Globus pallidus (tissue), 1 donor: ENCODE results near the gene CBARP.
A peak's percentile ranks its signal among the peaks of the same experiment; 100 is the strongest.

Experiments
- DNase-seq: peaks from one replicate; pipeline ENCODE4 v3.0.0-alpha.2; 2015; ENCODE audit warnings: low spot score

The CBARP gene, protein sequence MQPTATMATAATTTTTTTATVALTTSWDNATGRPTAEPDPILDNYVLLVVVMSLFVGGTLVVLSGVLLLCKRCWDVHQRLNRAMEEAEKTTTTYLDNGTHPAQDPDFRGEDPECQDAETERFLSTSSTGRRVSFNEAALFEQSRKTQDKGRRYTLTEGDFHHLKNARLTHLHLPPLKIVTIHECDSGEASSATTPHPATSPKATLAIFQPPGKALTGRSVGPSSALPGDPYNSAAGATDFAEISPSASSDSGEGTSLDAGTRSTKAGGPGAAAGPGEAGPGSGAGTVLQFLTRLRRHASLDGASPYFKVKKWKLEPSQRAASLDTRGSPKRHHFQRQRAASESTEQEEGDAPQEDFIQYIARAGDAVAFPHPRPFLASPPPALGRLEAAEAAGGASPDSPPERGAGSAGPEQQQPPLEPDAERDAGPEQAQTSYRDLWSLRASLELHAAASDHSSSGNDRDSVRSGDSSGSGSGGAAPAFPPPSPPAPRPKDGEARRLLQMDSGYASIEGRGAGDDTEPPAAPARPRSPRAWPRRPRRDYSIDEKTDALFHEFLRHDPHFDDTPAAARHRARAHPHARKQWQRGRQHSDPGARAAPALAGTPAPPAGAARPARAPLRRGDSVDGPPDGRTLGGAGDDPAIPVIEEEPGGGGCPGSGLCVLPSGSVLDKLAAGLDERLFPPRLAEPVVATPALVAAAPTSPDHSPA

DNA sequence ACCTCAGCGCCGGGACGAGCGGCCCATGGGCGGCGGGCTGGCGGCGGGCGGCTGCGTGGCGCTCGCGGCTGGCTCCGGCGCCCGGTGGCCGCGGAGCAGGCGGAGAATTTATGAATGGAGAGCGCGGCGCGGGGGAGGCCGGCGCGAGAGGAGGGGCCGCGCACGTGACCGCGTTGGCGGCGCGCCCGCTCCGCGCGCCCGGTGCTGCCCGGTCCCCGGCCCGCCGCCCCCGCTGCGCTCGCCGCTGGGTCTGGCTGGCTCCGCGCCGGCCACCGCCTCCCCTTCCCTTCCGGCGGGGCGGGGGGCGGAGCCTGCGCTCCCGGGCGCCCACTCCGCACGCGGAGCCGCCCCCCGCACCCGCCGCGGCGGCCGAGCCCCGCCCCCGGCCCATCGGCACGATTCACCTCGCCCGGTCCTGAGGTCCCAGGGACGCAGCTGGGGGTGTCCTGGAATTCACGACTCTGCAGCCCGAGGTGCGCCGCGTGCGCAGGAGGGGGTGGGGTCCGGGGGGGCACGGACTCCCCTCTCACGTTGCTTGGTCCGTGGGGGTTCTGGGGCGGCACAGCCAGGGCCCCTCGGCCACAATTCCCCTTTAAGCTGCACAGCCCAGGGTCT, at the start of gene CBARP:
Gene CBARP, minus strand, starts transcription at position 252 of the 615 bp plus-strand sequence. CDS start 1,905 bp downstream, outside the sequence.
- DNase-seq, result no peak

DNA sequence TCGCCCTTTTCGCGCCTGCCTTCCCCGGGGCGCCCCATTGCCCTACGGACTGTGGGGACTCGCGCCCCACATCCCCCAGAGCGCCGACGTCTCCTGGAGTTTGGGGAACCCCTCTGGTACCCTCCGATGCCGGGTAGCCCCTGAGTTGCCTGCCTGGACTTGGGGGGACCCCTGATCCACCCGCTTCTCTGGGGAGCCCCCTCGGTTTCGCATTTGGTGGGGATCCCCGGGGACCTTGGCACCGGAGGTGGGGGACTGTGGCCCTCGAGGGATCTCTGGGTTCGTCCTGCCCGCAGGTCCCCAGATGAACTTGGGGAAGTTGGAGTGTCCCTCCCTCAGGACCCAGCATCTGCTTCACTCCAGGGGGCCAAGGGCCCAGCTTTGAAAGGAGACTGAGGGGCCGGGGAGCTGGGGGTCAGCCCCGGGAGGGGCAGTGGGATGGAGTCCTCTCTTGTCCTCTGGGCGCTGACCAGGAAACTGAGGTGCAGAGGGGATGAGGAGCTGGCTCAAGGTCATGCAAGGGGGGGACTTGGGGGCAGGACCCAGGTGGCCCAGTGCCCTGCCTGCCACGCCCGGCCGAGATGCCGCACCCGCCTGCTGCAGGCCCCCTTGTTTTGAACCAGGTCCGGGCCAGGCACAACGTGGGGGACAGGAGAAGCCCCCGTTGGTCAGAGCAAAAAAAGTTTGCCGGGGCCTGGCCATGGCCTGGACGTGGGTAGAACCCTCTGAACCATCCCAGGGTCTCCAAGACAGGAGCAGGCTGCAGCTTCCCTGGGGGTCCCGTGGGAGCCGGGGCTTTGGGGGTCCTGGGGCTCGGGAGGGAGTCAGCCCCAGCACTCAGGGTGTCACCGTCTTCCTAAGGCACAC, 48.9 kb upstream of the CBARP start:
- DNase-seq, result no peak

DNA sequence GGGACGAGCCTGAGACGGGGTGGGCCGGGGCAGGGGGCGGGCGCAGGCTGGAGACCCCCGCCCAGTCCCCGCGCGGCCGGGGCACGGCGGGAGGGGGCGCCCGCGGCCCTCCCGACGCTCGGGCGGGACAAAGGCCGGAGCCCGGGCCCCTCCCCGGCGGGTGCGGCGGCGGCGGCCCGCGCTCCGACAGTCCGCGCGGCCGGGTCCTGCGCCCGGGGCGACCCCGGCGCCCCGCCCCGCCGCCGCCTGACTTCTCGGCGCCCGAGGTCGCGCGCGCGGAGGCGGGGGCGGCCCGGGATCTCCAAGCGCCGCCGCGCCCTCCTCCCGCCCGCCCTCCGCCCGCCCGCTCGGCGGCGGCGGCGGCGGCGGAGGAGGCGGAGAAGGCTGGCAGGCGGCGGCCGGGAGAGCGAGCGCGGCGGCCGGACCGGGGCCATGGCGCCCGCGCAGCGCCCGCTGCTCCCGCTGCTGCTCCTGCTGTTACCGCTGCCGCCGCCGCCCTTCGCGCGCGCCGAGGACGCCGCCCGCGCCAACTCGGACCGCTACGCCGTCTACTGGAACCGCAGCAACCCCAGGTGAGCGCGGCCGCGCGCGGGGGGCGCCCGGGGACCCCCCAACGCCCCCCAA, 48.0 kb upstream of the CBARP start, which contains the start of gene EFNA2:
Gene EFNA2, plus strand, starts transcription at position 137 of the 624 bp plus-strand sequence. Its CDS starts 296 bp downstream, at position 433.
- no peak for DNase-seq

DNA sequence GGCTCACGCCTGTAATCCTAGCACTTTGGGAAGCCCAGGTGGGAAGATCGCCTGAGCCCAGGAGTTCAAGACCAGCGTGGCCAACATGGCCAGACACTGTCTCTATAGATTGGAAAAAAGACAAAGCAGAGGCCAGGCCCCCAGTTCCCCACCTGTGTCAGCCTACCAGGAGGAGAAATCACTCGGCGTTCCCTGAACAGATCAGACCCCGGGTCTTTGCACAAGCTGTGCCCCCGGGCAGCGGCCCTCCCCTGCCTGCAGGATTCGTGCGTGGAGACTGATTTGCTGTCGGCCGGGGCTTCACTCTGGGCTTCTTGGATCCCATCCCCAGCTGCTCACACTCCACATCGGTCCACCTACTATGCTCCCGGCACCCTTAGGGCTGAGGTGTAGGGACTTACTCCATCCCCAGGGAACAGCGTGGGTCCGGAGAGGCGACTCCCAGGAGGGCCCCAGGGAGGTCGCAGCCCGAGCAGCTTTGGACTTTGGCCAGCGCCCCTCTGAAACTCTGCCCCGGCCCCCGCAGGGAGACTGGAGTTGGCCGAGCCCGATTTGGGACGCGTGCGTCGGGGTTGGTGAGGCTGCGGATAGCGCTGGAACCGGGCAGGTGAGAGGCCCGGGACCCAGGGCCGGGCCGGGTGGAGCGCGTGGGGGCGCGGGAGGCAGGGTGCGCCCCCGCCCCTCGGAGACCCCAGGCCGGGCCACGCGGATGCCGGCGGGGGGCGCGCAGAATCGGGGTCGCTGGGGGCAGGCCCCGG, 47.4 kb upstream of the CBARP start:
- DNase-seq, result no peak

DNA sequence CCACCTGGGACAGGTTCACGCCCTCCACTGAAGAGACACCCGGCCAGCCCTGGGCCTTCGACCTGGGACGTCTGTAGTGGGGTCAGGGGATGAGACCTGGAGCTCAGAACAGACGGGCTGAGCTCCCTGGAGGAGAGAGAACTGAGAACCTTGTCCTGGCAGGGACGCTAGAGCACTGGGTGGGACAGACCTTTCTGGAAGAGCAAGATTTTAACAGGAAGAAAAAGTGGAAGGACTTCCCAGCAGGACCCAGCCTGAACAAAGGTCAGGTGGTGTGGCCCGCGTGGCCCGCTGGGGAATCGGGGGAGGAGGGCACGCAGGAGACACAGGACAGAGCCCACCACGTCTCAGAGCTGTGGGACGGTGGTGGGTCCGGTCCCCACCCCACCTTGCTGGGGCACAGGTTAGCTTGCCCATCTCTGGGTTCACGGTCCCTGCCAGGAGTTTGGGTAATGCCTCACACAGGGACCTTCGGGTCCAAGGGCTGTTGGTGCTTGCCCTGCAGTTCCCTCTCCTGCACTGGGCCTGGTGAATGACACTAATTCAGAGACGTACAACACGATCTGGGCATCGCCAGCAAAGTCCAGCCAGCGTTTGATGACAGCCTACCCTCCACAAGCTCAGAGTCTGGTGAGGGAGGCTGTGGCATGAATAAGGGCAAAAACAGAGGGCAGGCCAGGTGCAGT, 46.6 kb upstream of the CBARP start:
- no peak for DNase-seq

DNA sequence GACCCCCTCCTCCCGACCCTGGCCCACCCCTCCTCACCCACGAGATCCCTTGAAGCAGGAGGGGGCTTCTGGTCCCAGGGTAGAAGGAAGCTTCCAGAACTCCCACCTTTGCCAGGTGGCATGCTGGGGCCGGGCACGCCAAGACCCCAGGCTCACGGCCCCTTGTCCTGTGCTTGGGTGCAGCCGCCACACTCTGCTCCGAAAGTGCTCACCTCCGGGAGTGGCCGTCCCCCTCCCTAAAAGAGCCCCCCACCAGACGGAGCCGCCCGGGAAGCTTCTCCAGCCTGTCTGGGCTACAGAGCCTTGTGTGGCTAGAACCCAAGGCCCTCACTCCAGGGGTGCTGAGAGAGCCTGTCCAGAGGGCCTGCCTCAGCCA, 46.1 kb upstream of the CBARP start:
- DNase-seq, result no peak

DNA sequence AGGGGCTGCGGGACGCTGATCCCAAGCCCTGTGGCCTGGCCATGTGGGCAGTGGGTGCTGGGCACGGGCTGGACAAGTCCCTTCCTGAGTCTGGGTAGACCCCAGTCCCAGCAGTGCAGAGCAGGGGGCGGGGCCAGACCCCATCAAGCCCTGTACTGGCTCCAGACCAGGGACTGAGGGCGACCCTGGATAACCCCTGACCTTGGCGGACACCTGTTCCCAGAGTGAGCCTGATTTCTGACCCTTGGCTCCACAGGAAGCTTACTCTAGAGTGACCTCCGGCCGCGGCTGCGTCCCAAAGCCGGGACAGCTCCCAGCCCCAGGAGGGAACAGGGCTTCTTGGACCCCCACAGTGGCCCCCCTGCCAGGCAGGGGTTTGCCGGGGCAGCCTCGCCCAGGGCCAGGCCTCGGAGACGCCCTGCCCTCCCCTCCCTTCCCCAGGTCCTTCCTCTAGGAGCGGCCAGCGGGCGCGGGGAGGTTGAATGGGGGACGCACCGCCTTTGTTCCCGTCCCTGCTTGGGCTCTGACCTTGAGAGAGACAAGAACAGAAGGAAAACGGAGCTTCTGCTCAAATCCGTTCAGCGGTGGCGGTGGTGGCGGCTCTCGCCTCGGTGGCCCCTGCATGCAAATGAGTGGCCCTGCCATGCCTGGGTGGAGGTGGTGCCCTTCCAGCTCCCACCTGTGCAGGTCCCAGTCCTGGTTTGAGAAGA, 45.6 kb upstream of the CBARP start:
- no peak for DNase-seq

DNA sequence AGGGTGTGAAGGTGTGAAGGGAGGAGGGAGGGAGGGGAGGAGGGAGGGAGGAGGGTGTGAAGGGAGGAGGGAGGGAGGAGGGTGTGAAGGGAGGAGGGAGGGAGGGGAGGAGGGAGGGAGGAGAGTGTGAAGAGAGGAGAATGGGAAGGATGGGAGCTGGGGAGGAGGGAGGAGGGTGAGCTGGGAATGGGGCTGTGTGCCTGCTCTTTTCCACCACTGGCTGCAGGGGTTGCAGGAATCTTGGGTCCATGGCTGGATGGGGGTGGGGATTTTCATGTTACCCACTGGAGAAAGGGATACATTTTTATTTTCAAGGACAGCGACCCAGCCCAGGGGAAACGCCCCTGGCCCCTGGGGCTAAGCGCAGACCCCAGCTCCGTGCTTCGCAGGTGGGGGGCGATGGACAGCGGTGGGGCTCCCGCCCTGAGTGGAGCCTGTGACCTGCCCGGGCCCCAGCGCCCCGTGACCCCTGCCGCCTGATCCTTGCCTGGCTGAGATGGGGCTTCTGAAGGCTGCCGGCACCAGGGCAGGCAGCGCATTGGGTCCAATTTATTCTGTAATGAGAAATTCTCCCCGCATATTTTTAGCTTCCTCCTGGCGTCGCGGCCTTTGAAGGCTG, 44.9 kb upstream of the CBARP start:
- DNase-seq, result no peak

DNA sequence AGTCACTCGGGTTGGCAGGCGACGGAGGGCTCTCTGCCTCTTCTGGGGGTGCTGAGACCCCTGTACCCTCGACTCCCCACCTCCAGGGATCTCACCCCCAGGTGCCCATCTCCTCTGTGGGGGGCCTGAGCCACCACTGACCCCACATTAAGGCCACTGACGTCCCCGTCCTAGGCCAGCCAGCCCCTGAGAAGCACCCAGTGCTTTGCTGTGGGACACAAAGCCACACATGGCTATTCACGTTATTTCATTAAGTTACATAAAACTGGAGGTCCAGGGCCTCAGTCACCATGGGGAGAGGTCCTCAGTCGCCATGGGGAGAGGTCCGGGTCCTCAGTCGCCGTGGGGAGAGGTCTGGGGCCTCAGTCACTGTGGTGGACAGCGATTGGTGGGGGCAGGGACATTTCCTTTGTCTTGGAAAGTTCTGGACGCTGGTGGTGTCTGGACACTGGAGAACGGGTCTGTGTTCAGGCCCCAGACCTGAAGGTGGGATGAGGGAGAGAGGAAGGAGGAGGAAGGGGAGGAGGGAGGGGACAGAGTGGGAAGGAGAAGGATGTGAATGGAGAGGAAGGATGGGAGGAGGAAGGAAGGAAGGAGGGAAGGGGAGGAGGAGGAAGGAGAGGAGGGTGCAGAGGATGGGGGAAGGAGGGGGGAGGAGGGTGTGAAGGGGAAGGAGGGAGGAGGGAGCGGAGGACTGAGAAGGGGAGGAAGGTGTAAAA, 43.9 kb upstream of the CBARP start:
- DNase-seq, result no peak

DNA sequence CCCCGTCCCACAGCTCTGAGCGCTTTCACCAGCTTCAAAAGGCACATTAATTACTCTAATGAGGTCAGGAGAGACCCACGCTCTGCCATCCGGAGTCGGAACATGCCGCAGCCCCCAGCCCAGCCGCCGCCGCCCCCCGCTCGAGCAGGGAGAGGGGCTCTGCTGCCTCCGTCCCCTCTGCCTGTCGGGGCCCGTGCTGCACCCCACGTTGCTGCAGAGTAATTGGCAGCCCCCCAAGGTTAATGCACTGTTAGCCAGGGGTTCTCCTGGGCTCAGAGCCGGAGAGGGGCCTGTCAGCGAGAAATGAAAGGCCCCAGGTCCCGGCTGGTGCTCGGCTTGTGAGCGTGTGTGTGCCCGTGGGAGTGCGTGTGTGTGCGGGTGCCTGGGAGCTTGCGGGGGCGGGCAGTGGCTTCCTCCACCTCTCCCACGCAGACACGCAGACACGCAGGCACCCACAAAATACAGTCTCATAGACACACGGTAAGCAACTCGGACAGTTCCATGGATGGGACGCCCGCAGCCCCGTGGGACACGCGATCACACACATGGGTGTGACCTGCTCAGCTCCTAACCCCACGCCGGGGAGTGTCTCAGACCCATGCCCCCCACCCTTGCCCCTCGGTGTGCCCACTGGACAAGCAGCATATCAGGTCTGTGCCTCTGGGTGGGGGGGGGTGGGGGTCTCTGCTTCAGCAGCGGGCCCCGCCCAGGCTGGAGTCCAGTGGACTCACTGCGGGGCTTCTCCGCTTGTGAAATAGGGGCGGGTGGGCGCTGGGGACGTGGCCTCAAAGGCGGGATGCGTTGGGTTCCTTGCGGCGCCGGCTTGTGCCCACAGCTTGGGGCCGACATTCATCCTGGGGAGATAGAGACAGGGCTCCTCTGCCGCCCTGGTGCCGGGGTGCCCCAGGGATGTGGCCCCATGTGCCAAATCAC, 43.1 kb upstream of the CBARP start:
- no peak for DNase-seq

DNA sequence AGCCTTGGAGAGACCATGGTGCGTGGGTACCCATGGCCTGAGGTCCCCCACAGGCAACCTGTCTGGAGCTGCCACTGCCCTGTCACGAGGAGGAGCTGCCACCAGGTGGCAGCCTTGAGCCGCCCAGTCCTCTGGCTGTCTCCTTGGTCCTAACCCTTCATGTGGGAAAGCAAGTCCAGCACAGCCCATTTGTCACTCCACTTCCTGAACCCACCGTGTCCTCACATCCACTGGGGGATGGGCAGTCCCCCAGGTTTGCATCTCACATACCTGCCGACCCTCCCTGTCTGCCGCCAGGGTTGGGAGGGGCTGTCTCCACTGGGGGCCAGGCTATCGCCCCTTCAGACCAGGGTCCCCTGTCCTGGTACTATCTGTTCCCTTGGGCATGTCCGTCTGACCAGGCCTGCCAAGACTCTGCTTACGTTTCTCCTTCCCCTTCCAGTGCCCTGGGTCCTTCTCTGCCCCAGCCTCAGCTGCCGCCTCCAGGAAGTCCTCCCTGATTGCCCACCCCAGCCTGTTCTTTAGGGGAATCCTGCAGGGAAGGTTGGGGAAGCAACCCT, 42.1 kb upstream of the CBARP start:
- peak; percentile 84 for DNase-seq

DNA sequence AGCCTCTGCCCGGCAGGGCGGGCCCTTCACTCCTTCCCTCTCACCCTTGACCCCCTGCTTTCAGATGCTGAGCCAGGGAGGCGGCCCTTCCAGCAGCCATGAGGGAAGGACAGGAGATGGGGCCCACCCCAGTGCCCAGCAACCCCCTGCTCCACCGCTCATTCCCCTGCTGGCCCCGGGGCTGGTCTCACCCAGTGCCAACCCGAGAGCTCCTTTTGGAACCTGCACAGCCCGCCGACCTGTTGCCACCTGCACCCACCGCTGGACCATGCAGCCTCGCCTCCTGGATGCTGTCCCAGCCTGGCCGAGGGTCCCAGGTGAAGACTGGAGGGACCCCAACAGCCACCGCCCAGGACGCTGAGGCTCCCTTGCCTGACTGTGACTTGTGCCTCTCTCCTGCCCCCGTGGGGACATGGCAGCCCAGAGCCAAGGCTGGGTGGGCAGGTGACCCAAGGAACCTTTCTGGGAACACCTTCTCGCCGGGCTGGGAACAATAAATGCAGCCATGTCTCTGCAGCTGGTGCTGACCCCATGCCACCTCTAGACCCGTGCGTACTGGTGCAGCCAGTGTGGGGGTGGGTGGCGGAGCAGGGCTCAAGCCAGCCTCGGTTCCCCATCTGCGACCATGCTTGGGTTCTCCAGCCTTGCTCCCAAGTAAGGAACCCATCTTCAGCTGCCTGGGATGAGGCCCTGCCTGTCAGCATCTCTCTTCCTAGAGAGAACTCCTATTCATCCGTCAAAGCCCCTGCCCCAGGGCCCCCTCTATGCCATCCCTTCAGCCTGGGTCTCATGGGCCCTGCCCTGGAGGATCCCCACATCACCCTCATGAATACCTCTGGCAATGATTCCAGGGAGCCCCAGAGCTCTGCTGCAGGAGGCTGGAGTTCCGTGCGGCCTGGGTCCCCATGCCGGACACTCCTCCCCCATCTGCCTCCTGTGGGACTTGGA, 41.2 kb upstream of the CBARP start:
- DNase-seq, result no peak

DNA sequence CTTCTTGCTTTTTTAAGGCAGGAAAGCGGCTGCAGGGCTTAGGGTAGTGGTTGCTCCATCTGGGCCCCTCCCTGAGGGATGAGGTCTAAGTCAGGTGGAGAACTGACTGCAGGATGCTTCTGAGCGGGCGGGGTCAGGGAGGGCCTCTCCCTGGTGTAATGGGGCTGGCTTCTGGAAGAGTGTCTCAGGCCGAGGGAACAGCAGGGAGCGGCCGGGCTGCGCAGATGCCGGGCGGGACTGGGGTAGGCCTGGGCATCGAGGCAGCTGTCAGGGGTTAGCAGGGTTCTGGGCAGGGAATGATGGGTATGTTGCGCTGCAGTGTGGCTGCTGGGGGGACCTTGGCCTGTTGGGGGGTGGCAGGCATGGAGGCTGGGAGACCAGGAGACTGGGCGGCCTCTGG, 40.3 kb upstream of the CBARP start:
- DNase-seq, result no peak

DNA sequence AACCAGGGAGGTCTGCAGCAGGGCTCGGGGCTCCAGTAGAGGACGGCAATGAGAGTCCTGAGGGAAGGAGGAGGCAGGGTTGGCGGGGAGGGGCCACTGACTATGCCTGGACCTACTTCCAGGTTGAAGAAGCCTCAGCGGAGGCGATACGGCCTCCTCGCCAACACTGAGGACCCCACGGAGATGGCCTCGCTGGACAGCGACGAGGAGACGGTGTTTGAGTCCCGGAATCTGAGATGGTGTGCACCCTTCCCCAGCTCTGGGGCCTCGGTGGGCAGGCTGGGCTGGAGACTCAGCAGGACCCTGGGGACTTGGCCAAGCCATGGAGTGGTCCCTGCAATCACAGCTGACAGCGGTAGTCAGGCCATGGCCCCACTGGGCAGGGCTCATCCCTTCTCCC, 39.3 kb upstream of the CBARP start:
- no peak for DNase-seq

DNA sequence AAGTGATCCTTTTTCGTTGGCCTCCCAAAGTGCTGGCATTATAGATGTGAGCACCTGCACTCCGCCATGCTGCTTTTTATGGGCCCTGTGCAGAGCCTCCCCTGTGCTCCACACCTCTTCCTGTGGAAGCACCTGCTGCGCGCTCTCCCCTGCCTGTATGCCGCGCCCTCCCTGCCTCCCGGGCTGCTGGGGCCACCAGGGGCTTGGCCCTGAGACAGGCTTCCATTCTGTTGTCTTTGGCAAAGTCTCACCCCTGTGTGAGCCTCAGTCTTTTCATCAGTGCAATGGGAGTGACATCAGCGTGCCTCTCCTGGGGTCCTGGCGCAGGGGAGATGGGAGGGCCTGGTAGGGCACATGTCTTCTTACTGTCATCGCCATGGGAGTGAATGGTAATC, 38.8 kb upstream of the CBARP start:
- DNase-seq, result no peak
